ENCODE data around the gene AKAP13.

Gene AKAP13

GRCh38 chr15:85762039-85762755, 381.8 kb downstream of the AKAP13 start:
- no peak for DNase-seq

DNA sequence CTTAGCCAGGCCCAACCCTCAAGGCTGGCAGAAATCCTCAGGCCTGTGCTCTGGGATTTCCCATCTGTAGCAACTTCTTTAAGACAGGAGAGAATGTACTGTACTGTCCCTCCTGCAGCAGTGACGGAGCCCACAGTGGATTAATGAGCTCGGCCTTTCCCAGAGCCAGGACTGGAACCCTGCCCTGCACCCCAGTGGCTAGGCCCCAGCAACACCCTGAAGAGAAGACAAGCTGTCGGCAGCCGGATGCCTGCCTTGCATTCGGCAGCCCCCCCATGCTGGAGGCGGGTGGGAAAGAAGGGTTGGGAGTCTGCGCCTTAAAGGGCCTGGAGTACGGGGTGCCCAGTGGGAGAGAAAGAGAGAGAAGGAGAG, 382.3 kb downstream of the AKAP13 start:
- no peak for DNase-seq

- no peak for DNase-seq
Observed at GRCh38 chr15:85763157-85763556, 382.8 kb downstream of the AKAP13 start.

DNA sequence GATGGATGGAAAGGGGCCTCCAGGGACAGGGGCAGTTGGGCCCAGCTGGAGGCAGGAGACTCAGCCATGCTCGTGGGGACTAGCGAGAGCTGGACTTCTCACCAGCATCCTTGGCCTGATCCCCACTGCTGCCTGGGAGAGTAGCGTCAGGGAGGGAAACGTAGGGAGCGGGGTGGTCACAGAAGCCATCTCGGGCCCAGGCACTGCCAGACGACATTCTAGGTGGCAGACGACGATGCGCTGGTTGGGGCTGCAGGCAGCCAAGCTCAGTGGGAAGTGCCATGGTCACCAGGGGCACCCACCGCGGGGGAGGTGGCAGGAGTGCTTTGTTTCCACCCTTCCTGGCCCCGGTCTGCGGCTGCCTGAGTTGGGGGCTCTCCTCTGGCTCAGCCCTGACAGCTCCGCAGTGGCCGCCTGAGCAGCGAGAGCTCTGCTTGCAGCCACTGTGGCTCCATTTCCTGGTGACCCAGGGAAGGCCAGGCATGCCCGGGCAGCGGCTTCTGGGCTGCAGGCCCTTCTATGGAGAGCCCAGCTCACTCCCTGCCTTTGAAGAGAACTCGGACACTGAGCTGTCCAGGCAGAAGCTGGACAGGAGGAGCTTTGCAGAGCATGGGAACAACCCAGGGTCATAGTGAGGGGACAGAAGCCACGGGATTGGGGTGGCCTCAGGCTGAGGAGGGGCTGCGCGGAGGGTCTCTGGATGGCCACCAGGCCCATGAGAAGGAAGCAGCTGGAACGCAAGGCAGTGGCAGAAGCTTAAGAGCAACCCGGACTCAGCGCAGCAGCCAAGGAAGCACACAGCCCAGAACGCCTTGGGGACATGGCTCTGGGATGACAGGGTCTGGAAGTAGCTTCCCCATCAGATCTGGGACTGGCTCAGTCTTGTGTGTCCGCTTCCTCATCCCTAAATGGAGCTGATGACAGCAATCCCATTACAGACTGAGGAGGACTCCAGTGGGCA, 383.6 kb downstream of the AKAP13 start:
- no peak for DNase-seq

GRCh38 chr15:85764649-85765277, 384.4 kb downstream of the AKAP13 start:
- DNase-seq = no peak

GRCh38 chr15:85766001-85766831, 385.8 kb downstream of the AKAP13 start:
- DNase-seq = peak; percentile 79

DNA sequence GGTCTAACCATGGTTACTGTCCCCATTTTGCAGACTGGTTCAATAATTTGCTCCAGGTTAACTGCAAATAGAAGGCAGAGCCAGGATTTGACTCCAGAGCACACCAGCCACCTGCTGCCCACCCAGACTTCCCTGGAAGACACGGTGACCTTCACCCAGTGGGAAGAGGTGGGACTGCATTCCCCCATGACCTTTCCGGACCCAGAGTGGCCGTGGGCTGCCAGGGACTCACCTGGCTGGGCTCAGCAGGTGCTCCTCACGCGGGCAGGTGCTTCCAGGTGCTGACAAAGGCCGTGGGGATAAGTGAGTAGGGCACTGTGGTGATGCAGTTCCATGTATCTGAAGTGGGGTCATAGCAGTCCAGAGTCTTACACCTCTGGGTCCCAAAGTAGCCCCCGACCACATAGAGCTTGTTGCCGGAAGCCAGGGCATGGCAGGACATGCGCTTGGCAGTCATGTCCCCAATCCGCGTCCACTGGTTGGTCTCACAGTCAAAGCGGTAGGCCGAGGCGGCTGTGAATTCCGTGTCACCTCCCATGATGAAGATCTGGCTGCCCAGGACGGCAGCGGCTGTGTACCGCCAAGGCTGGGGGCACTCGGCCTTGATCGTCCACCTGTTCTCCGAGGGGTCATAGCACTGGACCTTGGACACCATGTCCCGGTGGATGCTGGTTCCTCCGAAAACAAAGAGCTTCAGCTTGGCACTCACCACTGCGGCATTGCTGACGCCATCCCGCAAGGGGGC, 387.6 kb downstream of the AKAP13 start:
- DNase-seq = no peak

DNA sequence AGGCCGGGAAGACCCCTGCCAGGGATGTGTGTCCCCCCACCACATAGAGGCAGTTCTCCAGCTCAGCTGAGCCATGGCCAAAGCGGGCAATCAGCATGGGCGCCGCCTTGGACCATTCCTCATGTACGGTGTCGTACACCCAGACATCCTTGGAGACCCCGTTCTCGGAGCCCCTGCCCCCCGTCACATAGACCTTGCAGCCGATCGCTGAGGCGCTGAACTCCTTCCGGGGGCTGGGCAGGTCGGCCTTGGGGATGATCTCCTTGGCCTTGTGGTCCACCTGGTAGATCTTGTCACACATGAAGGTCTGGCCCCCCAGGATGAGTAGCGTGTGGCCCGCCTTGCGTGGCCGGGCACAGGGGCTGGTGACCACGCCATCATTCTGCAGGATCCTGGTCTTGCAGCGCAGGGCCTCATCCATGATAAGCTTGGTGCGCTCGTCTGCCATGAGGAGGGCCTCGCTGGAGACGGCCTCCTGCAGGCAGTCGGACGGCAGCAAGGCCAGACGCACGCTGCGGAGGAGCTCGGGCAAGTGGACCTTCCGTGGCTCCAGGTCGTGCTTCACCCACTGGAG, 388.3 kb downstream of the AKAP13 start:
- no peak for DNase-seq

DNA sequence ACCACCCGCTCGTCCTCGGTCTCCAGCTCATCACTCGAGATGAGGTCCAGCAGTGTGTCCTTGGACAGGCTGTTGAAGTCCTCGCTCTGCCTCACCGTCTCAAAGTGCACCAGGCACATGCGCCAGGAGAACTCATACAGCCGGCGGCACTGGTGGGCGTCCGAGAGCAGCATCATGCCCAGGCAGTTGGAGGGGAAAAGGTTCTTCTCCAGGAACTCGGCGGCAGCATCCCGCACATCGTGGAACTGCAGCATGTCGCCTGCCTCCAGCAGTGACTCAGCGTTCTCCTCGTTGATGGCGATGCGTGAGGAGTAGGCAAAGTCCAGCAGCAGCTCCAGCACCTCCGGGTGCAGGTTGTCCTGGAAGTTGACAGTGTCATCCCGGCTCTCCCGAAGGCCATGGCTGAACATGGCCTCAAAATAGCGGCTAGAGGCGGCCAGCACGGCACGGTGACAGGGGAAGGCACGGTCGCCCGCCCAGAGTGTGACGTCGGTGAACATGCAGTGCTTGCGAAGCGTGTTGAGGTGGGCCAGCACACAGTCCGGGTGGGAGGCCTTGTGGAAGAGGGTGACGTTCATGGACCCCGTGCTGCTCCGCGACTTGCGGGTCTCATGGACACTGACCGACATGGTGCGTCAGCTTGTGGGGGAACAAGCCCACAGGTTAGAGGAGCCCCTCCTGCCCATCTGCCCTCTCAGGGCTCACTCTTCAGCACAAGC, 388.9 kb downstream of the AKAP13 start:
- no peak for DNase-seq

DNA sequence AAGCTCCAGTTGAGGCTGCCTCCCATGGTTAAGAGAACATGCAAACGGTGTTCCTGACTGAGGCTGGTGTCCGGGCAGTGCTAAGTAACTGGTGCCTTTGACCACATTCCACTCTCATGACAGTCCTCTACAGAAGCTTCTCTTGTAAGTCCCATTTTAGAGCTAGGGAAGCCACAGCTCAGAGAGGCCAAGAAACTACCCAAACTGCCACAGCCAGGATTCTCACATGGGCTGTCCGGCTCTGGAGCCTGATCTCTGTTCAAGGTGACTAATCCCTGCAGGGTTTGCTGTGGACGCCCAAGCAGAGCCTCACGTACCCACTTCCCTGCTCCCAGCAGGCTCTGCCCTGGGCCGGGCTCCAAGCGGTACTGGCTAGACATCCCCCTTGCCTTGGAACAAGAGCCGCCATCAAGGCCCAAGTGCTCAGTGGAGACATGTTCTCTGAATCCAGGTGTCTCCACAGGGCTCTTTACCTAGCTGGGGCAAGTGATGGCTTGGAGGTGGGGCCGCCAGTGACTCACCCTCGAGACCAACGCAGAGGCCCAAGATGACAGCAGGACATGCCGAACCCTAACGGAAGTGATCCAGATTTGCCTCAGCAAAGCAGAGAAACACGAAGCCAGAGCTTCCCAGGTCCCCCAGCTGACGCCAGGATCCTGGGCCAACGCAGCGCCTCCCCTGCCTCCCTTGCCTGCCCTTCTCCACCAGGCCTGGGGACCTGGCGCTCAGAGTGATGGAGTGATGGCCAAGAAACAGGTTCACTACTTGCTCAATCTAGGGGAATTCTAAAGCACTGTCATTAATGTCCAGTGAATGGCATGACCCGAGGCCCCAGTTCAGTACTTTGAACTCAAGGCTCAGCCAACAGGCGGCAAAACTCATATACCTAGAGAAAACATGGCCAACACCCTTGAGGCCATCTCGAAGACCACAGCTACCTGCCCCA, 390.0 kb downstream of the AKAP13 start:
- no peak for DNase-seq

GRCh38 chr15:85771271-85771670, 390.9 kb downstream of the AKAP13 start:
- DNase-seq = no peak

GRCh38 chr15:85771781-85772445, 391.5 kb downstream of the AKAP13 start:
- no peak for DNase-seq

GRCh38 chr15:85772668-85773067, 392.3 kb downstream of the AKAP13 start:
- DNase-seq = no peak

GRCh38 chr15:85773249-85773648, 392.8 kb downstream of the AKAP13 start:
- DNase-seq = no peak

GRCh38 chr15:85773970-85774369, 393.6 kb downstream of the AKAP13 start:
- DNase-seq = no peak

DNA sequence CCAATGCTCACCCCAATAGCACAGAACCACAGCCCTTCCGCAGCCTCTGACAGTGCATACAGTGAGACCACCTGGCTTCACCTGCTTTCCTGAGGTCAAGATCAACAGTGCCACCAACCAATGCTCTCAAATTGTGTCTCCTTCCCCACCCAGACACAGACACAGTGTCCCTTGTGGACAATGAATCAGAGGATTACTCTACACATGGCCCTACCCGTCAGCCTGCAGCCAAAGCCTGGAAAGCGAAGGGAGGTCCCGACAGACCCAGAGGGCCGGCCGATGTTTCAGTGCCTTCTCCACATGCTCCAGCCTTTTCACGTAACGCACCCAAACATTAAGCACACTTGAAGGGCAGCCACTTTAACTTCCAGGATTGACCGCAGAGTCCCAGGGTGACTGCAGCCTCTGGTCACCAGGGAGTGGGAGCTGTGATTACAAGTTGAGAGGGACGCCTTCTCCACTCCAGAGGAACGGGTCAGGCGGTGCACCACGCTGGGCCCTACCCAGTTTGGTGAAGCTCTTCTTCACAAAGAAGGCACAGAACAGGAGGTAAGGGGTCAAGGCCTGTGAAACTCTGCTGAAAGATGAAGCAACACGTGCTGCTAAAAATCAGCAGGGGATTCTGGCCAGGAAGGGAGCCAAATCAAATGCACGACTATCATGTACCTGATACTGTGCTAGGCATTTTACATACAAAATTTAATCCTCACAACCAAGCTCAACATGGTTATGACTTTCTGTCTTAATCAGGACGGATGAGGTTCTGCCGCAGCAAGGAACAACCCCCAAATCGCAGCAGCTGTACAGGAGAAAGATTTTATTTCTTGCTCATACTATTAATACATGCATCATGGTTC, 397.1 kb downstream of the AKAP13 start:
- DNase-seq = no peak

DNA sequence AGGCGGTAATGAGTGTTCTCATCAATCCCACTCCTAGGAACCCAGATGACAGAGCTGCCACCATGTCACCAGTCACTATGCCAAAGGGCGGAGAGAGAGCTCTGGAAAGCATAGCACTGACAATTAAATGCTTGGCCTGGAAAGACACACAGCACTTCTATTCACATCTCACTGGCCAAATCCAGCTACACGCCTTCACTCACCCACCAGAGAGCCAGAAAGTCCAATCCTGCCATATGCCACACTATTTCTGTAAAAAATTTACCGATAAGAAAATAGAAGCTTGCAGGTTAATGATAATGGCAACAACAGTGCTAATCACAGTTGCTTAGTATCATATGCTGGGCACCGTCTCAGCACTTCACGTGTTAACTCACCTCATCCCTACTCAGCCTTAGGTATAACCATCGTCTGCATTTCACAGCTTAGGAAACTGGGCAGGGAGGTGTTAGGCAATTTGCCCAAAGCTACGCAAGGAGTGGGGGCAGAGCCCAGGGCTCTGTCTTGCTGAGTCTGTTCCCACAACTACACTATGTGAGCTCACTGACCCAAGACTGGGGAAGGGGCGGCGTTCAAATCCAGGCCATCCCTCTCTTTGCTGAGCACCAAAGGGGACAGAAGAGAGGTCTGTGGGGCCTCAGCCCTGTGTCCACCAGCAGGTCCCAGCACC, 397.8 kb downstream of the AKAP13 start:
- no peak for DNase-seq

DNA sequence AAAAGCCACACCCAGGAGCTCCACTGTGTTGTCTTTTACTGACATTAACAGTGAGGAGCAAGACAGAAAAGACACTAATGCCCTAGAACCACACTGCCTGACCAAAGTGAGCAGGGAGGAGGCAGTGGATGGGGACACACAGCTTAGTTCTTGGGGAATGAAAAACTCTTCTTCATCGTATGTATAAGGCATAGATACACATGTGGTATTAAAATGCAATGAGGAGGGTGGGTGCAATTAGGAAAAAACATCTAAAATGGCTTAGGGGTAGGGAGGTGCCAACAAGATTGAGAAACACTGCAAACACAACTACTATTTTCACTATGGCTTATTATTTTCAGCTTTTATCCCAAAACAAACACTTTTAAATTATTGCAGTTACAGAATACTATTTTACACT, 398.8 kb downstream of the AKAP13 start:
- DNase-seq = no peak

Measured in NCI-H82 (cell line).